HG03565 (cell line): ENCODE data around the gene NTM.

Source experiments
- ATAC-seq: cut with Tn5 transposase; IDR thresholded peaks from one replicate; pipeline ENCODE4 v1.9.1; 2021; ENCODE audit warnings: mild to moderate bottlenecking, moderate library complexity; ENCODE audit not compliant: unreplicated experiment

NTM gene

DNA sequence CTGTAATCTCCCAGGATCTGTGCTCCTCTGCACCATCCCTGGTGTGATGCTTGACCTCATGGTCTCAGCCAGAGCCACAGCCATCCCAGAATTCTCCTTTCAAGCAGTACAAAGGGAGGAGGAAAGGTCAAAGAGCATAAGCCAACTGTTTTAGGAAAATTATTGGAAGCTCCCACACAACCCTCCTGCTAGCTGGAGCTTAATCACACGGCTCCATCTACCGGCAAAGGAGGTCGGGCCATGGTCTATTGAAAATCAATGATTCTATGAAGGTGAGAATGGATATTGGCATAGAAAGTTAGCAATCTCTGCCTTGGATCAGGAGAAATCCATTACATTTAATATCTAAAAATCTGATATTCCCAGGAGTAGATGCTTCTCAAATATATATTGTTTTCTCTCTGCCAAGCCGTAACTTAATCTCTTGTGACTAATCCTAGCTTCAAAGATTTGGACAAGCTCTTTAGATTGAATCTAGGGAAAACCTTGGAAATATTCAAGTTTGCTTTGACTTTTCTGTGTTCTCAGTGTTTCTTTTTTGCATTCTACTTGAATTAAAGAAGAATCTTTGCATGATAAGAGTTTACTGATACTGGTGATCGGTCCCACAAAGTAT is 259.6 kb downstream of the NTM start:
- ATAC-seq = no peak

DNA sequence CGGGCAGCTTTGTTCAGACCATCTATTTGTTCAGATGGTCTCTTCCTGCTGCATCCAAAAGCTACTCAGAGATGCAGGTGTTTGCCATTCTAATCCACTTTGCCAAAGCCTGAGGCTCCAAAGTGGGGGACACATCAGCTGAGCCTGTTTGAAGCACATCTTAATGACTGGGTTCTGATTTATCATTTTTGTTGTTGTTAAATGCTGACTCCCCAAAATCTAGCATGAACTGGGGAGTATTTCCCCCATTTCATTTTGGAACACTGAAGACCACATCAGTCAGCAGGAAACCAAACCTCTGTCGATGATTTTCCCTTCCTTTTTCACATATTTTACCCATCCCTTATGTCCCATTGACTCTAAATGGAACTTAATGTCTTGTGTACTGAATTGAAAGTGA is 262.6 kb downstream of the NTM start:
- no peak for ATAC-seq

GRCh38 chr11:131633921-131634715 is 263.7 kb downstream of the NTM start:
- ATAC-seq = no peak

DNA sequence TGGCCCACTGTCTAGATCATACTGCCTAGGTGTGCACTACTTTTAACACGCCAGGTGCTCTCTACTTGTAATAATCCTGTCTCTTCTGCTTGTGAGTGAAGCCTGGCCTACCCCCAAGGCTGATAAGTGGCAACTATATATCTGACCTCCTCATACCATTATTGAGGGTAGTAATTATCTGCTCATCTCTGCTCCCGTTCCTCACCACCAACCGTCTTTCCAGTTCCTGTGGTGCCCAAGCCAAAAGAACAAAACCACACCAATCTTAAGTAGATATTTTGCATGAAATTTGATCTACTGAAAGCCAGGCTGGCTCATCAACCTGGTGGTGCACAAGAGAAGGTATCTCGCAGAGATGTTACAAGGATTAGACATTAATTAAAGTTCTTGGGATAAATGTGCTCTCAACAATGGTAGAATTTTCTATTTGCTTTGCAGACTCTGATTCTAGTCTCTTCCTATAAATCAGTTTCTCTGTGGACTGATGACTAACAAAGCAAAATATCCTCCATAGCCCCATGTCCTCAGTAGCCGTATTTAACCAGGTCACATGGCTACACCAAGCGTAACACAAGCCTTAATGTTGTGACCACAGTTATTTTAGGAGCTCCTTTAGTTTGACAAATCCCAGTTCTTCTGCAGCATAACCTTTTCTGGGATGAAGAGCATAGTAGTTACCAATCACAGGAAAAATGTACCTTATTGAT is 267.2 kb downstream of the NTM start:
- no peak for ATAC-seq

DNA sequence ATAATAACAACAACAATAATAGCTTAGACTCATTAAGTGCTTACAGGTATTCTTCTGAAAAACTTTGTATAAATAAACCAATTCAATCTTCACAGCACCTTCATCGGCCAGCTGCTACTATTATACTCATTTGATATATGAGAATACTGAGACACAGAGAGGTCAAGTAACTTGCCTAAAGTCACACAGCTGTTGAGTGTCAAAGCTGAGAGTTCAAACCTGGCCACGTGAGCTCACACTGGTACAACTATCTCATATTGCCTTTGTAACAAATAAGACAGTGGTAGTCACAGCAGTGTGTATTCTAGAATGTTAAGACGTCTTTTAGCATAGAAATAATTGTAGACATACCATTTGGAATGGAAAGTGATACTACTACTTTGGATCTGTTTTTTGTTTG is 268.5 kb downstream of the NTM start:
- no peak for ATAC-seq

GRCh38 chr11:131640320-131640719 is 269.9 kb downstream of the NTM start:
- no peak for ATAC-seq

GRCh38 chr11:131642756-131643531 is 272.5 kb downstream of the NTM start:
- ATAC-seq = no peak

GRCh38 chr11:131644204-131644795 is 273.9 kb downstream of the NTM start:
- ATAC-seq = no peak

- ATAC-seq = no peak
Observed at GRCh38 chr11:131645237-131645636, 274.8 kb downstream of the NTM start.

GRCh38 chr11:131649856-131650255 is 279.4 kb downstream of the NTM start:
- ATAC-seq = no peak

GRCh38 chr11:131652231-131652630 is 281.8 kb downstream of the NTM start:
- no peak for ATAC-seq

DNA sequence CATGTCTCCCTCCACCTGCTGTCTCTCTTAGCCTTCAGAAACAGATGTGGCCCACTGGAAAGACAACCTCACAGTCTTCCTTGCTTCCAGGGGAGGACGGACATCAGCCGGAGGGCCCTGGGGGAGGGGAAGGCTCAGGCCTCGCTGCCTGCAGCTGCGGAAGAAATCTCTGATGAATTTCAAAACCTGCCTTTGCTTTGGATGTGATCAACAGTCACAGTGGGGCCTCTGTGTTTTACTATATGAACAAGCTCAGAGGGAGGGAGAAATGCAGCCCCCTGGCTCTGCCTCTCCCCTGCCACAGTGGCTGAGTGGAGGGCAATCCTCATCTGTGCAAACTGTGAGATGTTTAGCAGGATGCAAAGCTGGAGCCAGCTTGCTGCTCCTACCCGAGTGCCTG is 282.8 kb downstream of the NTM start:
- no peak for ATAC-seq

DNA sequence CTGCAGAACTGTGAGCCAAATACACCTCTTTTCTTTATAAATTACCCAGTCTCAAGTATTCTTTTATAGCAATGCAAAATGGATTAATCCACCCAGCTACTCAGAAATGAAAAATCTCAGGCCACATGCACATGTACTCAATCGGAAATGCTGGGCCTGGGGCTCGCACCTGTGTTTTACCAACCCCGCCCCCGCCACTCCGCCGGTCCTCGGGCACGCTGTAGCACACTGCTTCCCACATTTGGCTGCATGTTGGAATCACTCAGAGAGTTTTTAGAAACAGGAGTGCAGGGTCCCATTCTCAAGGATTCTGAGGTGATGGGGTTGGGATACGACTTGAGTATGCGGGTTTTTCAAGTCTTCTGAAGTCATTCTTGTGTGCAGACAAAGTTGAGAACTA is 284.4 kb downstream of the NTM start:
- ATAC-seq = no peak

DNA sequence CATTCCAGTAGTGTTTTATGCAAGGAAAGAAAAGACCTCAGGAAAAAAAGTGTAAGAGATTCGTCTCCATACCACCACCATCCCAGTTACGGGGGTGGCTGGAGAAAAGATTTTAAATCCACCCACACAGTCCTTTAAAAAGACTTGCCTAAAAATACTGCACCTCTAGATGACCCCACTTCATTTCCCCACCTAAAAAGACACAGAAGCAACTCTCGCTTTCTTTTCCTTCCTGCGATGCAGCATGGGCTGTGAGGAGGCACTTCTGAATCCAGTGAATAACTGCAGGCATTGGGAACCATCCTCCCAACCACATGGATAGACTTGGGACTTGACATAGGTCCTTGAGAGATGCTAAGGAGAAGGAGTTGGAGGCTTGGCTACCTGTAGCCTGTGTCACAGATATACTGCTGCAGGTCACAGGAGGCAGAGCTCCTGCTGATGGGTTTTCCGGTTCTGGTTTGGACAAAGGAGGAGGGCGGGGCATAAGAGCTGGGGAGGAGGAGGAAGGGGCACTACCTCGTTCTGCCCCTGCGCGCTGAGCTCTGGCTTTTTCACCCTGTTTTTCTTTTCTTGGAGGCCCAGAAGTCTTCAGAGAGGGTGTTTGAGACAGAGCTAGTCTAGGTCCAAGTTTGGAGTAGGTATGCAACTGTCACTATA is 285.9 kb downstream of the NTM start:
- ATAC-seq = no peak

DNA sequence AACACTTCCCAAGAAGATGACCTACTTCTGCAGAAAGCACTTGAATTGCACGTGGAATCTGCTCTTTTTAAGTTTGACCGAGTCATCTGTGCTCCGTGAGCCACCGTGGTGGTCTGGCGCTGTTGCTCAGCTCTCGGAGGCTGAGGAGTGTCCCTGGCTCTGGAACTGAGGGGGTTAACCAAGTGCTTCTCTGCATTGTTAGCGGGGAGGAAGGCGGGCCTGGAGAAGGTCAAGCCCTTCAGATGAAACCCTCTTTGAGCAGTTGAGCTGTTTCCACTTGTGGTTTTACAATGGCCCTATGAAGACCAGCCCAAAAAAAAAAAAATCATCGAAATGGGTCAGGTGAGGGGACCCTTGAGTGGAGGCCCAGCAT is 286.4 kb downstream of the NTM start:
- no peak for ATAC-seq

- no peak for ATAC-seq
Observed at GRCh38 chr11:131658414-131658813, 288.0 kb downstream of the NTM start.

DNA sequence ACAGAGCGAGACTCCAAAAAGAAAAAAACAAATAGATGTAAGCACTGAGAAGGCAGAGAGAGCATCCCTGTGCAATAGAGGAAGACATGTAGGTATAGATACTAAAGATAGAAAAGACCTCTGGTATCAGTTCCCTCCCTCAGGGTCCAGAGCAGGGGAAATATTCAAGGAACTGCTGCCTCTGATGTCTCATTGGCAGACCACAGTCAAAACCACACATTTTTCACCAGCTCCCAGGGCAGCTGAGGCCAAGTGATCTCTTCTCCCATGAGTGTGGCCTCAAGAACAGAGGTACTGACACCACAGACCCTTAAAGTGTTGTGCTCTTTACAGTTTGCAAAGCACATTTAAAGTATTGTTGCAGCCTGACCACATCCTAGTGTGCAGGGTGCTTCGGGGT is 288.5 kb downstream of the NTM start:
- ATAC-seq = peak; percentile 87

- no peak for ATAC-seq
Observed at GRCh38 chr11:131659931-131660330, 289.5 kb downstream of the NTM start.

GRCh38 chr11:131661132-131661531 is 290.7 kb downstream of the NTM start:
- no peak for ATAC-seq

DNA sequence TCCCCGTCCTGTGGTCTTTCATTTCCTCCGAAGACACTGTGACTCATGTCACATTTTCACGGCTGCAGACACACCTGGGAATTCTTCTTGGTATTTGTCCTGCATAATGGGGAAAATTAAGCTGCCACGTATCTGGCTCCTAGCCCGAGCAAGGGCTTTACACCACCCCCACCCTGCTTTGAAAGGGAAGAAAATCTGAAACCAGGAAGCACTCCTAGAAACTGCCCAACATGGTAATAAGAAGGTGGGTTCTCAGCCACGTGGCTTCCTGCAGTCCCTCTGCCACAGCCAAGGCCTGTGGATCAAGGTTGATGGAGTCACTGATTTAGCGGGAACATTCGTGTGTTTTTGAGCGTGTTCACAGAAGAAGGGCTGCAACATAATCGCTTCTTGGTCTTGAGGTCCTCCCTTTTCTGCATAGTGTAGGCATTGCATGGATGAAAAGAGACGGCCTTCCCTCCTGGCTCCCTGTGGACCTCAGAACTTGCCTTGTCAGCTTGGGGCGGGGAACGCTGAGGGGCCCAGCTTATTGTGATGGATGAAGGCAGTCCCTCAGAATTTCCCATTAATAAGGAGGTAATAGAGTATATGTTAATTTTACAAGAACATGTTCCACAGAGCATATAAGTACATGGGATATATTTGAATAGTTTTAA is 292.0 kb downstream of the NTM start:
- no peak for ATAC-seq
